NCI-H2227 (cell line): ENCODE results near the gene HYI.
A peak's percentile ranks its signal among the peaks of the same experiment; 100 is the strongest.

ENCODE experiments used
- DNase-seq: peaks from one replicate; lab custom pipeline; 2025; ENCODE audit not compliant: unreplicated experiment; lab: John Stamatoyannopoulos, UW

The HYI gene

GRCh38 chr1:43405219-43405875 lies 48.4 kb downstream of the HYI start:
- peak; percentile 27 for DNase-seq

GRCh38 chr1:43404353-43404752 lies 49.4 kb downstream of the HYI start:
- DNase-seq: no peak

- DNase-seq: no peak
These were observed 51.5 kb downstream of the HYI start for GRCh38 chr1:43402089-43402865.
